ENCODE data around the gene VPS37B. TPM values are rescaled to one million over a fixed set of nuclear protein-coding genes. Genes with fewer than 3 reads are reported as not detected.

Gene VPS37B
- total RNA-seq, 2 experiments from 2014 or later = 17.8 to 18.4 TPM

DNA sequence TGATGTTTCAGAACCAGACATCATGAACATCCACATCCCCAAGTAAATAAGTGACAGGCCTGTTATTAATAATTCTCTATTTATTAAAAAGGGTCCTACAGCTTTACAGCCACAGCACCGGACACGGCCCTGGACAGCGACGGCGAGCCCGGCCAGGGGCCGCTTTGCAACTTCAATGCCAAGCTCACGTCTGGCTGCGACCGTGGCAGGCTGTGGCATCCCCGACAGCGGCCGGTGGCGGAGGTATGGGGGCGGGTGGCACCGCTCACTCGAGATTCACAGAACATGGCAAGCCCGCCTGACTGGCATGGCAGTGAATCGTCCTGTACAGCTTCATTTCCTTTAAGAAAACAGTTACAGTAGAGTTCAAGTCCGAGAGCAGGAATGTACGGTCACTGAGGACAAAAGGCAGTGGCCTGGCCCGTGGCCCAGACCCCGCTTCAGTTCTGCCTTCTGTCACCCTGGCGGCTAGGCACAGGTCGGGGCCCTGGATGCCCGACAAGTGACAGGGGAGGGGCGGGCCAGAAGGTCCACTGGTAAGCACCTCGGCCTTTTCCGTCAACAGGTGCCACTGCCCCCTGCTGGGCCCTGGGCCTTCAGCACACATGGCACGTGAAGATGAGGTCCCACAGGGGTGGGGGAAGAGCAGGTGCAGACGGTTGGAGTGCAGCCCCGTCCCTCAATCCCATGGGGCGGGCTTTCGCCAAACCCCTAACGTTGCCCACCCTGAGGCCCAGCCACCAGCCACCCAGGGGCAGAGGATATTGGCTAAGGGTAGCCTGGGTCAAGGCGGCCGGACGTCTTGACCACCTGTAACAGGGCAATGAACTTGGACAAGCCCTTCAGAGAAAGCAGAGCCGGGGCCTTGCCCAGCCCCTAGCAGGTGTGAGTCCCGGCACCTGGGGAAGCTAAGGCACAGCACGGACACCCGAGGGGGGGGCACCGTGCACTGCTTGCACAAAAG is 30.4 kb downstream of the VPS37B start:
- TF ChIP-seq, protein P1, sequence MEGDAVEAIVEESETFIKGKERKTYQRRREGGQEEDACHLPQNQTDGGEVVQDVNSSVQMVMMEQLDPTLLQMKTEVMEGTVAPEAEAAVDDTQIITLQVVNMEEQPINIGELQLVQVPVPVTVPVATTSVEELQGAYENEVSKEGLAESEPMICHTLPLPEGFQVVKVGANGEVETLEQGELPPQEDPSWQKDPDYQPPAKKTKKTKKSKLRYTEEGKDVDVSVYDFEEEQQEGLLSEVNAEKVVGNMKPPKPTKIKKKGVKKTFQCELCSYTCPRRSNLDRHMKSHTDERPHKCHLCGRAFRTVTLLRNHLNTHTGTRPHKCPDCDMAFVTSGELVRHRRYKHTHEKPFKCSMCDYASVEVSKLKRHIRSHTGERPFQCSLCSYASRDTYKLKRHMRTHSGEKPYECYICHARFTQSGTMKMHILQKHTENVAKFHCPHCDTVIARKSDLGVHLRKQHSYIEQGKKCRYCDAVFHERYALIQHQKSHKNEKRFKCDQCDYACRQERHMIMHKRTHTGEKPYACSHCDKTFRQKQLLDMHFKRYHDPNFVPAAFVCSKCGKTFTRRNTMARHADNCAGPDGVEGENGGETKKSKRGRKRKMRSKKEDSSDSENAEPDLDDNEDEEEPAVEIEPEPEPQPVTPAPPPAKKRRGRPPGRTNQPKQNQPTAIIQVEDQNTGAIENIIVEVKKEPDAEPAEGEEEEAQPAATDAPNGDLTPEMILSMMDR (IDR thresholded peaks at IDR 0.05) = peak; percentile 27
- no peak overlapping the region for H3K4me3 Mint-ChIP-seq
- H3K4me1 Mint-ChIP-seq (ENCODE audit: low read depth) = no peaks in the 10 kb centered on the region
- intact Hi-C loops (cut with micrococcal nuclease) = no loop called here
- ATAC-seq (peak; percentile 52), DNase-seq (peak; percentile 40)
- ChIA-PET CTCF (interaction anchor here (0.6 to 3.3 kb wide), 10 partner anchors 15 to 363 kb away, joined by 3 to 14 read pairs (median 4); no protein-coding TSS in a partner anchor), POLR2A (interaction anchor here (1.2 to 1.9 kb wide), 3 partner anchors 30 to 87 kb away, joined by 3 to 5 read pairs (median 4); partner anchors contain the start of gene HIP1R)
- H3K9me3 Mint-ChIP-seq = no peaks in the 10 kb centered on the region
- H3K27me3 Mint-ChIP-seq = no peaks in the 10 kb centered on the region
- H3K27ac Mint-ChIP-seq = no peak overlapping the region
- peaks cover 27% of the 10 kb centered on the region for H3K36me3 Mint-ChIP-seq (ENCODE audit: low read depth)

DNA sequence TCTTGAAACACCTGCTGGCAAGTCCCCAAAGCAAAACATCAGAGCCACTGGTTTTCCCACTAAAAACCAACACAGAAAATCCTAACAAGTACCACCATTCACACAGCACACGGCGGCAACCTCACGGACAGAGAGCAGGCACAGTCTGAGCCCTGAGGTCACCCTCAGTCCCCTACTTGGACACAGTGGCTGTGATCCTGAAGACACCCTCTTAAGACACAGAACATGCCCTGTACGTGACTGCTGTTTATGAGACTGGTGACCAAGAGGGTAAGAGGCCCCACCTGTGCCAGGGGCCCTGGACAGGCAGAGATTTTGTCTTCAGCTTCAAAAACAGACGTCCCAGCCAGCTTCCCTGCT is 31.1 kb downstream of the VPS37B start:
- intact Hi-C loops (cut with micrococcal nuclease) = no loop called here
- Mint-ChIP-seq H3K27ac (no peak overlapping the region), H3K36me3 (ENCODE audit: low read depth) (peaks cover 22% of the 10 kb centered on the region), H3K9me3 (no peaks in the 10 kb centered on the region), H3K27me3 (no peaks in the 10 kb centered on the region), H3K4me3 (no peak overlapping the region), H3K4me1 (ENCODE audit: low read depth) (no peaks in the 10 kb centered on the region)
- TF ChIP-seq, protein P1 (IDR thresholded peaks at IDR 0.05) = no peak
- ChIA-PET POLR2A (interaction anchor here (0.7 to 1.9 kb wide), 5 partner anchors 26 to 88 kb away, joined by 3 to 5 read pairs (median 4); partner anchors contain the start of gene HIP1R), CTCF (interaction anchor here (0.6 to 3.3 kb wide), 10 partner anchors 16 to 363 kb away, joined by 3 to 14 read pairs (median 4); no protein-coding TSS in a partner anchor)
- ATAC-seq (no peak), DNase-seq (no peak)

DNA sequence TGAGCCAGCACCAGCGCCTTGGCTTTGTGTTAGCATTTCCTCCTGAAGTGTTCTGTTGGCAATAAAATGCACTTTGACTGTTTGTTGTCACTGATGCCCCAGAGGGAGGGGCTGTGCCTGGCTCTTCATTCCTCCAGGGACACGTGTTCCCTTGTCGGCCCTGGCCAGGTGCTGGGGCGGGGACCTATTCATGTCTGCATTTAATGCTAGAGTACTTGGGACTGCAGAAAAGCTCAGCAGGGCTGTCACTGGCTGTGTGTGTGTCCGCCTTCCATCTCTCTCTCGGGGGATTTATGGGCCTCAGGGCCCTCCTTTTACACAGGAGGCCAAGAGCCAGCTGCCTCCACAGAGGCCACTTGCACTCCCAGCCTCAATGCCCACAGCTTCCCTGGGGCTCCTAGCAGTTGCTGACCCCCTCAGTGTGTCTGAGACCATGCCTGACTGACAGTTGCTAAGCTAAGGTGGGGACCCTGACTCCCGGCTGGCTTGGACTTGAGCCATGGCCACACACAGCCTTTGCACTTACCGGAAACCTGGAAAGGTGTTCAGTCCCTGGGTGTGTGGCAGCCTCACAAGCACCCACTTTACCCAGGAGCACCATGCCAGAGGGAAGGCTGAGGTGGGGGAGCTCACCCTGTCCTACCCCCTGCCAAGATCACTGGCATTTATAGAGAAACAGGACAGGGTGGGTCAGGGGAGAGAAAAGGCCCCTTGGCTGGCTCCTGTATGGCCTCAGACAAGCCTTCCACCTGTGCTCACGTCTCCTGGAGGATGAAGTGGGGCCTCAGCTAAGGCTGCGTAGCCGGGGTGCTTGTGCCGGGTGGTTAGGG is 32.8 kb downstream of the VPS37B start:
- Mint-ChIP-seq H3K4me3 (no peak overlapping the region), H3K9me3 (no peaks in the 10 kb centered on the region), H3K27me3 (no peaks in the 10 kb centered on the region), H3K36me3 (ENCODE audit: low read depth) (peaks cover 9% of the 10 kb centered on the region), H3K27ac (peak overlapping the region; percentile 25), H3K4me1 (ENCODE audit: low read depth) (no peaks in the 10 kb centered on the region)
- TF ChIP-seq, protein P1 (IDR thresholded peaks at IDR 0.05) = no peak
- ATAC-seq = no peak
- no peak for DNase-seq
- intact Hi-C loops (cut with micrococcal nuclease) = no loop called here
- ChIA-PET POLR2A (interaction anchor here (0.6 kb wide), 1 partner anchor 10 kb away, joined by 3 read pairs; no protein-coding TSS in a partner anchor), CTCF (interaction anchor here (2.3 to 5.7 kb wide), 4 partner anchors 18 to 90 kb away, joined by 11 to 87 read pairs (median 14); no protein-coding TSS in a partner anchor)

DNA sequence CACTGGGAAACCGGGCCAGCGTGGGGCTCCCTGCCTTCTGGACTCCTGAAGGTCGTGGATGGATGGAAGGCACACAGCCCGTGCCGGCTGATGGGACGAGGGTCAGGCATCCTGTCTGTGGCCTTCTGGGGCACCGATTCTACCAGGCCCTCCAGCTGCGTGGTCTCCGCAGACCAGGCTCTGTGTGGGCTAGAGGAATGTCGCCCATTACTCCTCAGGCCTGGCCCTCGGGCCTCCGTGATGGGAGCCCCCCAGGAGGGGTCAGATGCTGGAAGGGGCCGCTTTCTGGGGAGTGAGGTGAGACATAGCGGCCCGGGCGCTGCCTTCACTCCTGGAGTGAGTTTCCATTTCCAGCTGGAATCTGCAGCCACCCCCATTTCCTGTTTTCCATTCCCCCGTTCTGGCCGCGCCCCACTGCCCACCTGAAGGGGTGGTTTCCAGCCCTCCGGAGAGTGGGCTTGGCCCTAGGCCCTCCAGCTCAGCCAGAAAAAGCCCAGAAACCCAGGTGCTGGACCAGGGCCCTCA is 33.8 kb downstream of the VPS37B start:
- TF ChIP-seq, protein P1 (IDR thresholded peaks at IDR 0.05) = no peak
- Mint-ChIP-seq H3K27ac (no peak overlapping the region), H3K4me3 (no peak overlapping the region), H3K27me3 (no peaks in the 10 kb centered on the region), H3K36me3 (ENCODE audit: low read depth) (peaks cover 6% of the 10 kb centered on the region), H3K4me1 (ENCODE audit: low read depth) (no peaks in the 10 kb centered on the region), H3K9me3 (no peaks in the 10 kb centered on the region)
- ATAC-seq (no peak), DNase-seq (no peak)
- CTCF ChIA-PET = interaction anchor here (1.0 to 5.7 kb wide), 12 partner anchors 9 to 376 kb away, joined by 3 to 87 read pairs (median 5); partner anchors contain the start of gene ARL6IP4
- POLR2A ChIA-PET = interaction anchor here (1.1 to 1.3 kb wide), 2 partner anchors 85 to 120 kb away, joined by 3 to 4 read pairs; no protein-coding TSS in a partner anchor
- intact Hi-C loops (cut with micrococcal nuclease) = no loop called here

All from activated CD8-positive, alpha-beta T cell treated with anti-CD3 and anti-CD28 coated beads for 36 hours (primary cell).